AG10803 (cell line): ENCODE results near the gene UBE2V1.

Experiments
- DNase-seq: peaks from one replicate; pipeline ENCODE4 v3.0.0; 2010; ENCODE audit warnings: low read depth
- H3K4me3 ChIP-seq: 2 replicates; pipeline ENCODE4 v1.5.1; 2011; ENCODE audit warnings: mild to moderate bottlenecking, low read length, control low read depth
- TF ChIP-seq, protein P1 (sequence below): conservative IDR thresholded peaks from 2 replicates; pipeline ENCODE4 v1.5.1; 2011; ENCODE audit warnings: mild to moderate bottlenecking, low read length, control low read depth, inconsistent platforms

Gene UBE2V1

GRCh38 chr20:50032955-50033666, 79.8 kb downstream of the UBE2V1 start:
- TF ChIP-seq, protein P1, sequence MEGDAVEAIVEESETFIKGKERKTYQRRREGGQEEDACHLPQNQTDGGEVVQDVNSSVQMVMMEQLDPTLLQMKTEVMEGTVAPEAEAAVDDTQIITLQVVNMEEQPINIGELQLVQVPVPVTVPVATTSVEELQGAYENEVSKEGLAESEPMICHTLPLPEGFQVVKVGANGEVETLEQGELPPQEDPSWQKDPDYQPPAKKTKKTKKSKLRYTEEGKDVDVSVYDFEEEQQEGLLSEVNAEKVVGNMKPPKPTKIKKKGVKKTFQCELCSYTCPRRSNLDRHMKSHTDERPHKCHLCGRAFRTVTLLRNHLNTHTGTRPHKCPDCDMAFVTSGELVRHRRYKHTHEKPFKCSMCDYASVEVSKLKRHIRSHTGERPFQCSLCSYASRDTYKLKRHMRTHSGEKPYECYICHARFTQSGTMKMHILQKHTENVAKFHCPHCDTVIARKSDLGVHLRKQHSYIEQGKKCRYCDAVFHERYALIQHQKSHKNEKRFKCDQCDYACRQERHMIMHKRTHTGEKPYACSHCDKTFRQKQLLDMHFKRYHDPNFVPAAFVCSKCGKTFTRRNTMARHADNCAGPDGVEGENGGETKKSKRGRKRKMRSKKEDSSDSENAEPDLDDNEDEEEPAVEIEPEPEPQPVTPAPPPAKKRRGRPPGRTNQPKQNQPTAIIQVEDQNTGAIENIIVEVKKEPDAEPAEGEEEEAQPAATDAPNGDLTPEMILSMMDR: no peak
- no peak for DNase-seq

More at GRCh38 chr20:50032955-50033666, 79.8 kb downstream of the UBE2V1 start:
- no peak overlapping the region for H3K4me3 ChIP-seq
